Measurements from ENCODE around the gene ANKRD11.

Gene ANKRD11

DNA sequence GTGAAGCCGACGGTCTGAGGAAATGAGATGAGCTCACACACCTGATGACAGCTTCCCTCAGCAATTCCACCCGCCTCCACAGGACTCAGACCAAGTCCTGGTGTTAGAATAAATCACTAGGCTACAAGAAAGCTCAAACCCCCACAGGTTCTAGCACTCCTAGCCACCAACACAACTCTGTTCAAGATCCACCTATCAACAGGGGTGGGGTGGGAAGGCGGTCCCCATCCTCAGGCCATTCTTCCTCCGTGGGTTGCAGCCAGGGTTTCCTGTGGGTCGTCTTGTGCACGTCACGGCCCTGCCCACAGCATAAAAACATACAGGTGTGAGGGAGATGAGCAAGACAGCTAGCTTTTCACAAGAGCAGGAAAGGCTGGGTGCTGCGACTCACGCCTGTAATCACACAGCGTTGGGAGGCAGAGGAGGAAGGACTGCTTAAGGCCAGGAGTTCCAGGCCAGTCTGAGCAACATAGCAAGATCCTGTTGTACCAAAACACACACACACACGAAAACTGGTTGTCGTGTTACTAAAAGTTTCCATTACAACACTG lies 81.1 kb downstream of the ANKRD11 start:
- no peak for DNase-seq (ENCODE audit: low read depth)
- TF ChIP-seq, protein P1, sequence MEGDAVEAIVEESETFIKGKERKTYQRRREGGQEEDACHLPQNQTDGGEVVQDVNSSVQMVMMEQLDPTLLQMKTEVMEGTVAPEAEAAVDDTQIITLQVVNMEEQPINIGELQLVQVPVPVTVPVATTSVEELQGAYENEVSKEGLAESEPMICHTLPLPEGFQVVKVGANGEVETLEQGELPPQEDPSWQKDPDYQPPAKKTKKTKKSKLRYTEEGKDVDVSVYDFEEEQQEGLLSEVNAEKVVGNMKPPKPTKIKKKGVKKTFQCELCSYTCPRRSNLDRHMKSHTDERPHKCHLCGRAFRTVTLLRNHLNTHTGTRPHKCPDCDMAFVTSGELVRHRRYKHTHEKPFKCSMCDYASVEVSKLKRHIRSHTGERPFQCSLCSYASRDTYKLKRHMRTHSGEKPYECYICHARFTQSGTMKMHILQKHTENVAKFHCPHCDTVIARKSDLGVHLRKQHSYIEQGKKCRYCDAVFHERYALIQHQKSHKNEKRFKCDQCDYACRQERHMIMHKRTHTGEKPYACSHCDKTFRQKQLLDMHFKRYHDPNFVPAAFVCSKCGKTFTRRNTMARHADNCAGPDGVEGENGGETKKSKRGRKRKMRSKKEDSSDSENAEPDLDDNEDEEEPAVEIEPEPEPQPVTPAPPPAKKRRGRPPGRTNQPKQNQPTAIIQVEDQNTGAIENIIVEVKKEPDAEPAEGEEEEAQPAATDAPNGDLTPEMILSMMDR (IDR thresholded peaks at IDR 0.05; ENCODE audit: control insufficient read depth, extremely low read depth, insufficient read depth): no peak
- H3K4me3 ChIP-seq (ENCODE audit: low read depth, low read length): no peak overlapping the region

DNA sequence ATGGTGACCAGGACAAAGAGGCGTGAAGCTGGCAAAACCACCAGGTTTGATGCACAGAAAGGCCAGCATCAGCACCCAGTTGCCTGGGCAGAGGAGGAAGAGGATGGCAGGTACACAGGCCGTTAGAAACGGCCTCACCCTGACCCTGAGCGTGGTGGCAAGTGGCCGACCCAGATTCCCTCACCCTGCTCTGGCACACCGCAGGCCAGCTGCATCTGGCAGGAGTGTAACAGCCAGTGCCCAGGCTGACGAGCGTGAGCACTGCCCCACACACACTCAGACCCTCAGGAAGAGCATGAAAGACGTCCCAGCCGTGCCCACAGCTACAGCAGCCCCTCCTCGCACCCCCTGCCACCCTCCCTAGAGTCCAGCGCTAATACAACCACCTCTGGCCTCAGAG lies 82.0 kb downstream of the ANKRD11 start:
- no peak overlapping the region for H3K4me3 ChIP-seq (ENCODE audit: low read depth, low read length)
- TF ChIP-seq, protein P1 (IDR thresholded peaks at IDR 0.05; ENCODE audit: control insufficient read depth, extremely low read depth, insufficient read depth): no peak
- no peak for DNase-seq (ENCODE audit: low read depth)

DNA sequence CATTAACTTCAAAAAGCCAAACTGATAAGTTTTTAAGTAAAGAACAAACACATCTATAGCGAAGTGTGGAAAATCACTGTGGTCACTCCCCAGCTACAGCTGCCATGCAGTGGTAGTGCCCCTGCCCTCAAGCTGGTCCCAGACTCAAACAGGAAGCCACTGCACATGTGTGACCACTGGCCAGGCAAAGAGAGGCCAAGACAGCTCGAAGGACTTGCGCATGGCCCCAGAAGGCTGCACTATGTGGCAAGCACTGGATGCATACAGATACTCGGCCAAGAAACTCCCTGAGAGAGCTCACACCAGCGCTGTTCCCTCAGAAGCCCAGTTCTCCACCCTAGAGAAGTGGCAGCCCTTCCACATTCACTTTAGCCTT lies 82.4 kb downstream of the ANKRD11 start:
- H3K4me3 ChIP-seq (ENCODE audit: low read depth, low read length): no peak overlapping the region
- DNase-seq (ENCODE audit: low read depth): no peak
- TF ChIP-seq, protein P1 (IDR thresholded peaks at IDR 0.05; ENCODE audit: control insufficient read depth, extremely low read depth, insufficient read depth): no peak

DNA sequence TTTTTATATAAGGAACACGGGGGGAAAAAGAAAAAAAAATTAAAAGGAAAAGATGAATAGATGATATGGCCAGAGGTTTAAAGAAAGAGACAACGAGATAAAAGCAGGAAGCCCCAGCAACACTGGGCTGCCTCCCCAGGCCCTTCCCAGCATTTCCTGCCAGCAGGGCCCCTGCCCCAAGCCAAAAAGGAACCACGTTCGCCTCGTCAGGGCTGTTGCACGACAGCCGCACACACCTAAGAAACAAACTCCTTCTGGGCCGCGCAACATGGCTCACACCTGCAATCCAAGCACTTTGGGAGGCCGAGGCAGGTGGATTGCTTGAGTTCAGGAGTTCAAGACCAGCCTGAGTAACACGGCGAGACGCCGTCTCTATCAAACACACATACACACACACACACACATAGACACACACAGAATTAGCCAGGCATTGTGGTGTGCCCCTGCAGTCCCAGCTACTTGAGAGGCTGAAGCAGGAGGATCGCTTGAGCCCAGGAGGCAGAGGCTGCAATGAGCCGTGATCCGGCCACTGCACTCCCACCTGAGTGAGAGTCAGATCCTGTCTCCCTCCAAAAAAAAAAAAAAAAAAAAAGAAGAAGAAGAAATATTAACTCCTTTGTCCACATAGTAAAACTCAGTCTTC lies 83.0 kb downstream of the ANKRD11 start:
- no peak for DNase-seq (ENCODE audit: low read depth)
- no peak overlapping the region for H3K4me3 ChIP-seq (ENCODE audit: low read depth, low read length)
- TF ChIP-seq, protein P1 (IDR thresholded peaks at IDR 0.05; ENCODE audit: control insufficient read depth, extremely low read depth, insufficient read depth): no peak

DNA sequence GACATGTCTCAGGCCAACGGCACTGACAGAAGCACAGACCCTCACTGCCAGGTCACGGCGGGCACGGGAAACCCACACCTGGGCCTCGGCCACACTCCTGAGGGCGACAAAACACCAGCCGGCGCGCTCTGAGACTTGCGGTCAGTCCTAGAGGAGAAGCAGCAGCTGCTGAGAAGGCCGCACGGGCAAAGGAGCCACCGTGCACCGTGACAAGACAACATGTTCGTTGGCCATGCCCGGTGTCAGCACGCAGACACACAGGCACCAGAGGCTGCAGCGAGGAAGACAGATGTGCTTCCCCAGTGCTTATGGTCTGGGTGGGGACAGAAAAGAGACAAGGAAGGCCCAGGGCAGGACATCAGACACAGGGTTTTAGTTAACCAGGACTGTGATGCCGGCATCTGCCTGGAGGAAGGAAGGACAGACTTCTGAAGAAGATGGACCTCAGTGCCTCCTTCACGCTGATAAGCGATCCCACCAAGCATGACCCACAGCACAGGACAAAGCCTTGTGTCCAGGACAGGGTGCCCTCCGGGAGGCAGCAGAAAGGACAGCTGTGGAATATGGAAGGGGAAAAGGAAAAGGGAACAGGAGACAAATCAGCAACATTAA lies 84.0 kb downstream of the ANKRD11 start:
- no peak overlapping the region for H3K4me3 ChIP-seq (ENCODE audit: low read depth, low read length)
- TF ChIP-seq, protein P1 (IDR thresholded peaks at IDR 0.05; ENCODE audit: control insufficient read depth, extremely low read depth, insufficient read depth): no peak
- DNase-seq (ENCODE audit: low read depth): no peak

DNA sequence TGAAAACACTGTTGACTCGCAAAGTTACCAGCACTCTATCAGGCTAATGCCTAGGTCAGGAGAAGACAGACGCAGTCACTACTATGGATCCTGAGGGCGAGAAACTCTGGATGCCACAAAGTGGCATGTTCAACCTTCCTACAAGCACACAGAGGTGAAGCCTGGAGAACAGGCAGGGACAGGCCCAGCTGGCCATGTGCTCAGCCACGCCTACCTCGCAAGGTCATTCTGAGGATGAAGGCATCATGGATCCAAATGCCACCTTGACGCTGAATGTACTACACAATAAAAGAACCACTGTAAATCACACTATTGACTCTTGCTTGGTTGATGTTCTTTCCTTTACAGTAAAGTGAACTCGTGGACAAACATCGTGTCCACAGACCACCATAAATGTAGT lies 85.8 kb downstream of the ANKRD11 start:
- DNase-seq (ENCODE audit: low read depth): no peak
- TF ChIP-seq, protein P1 (IDR thresholded peaks at IDR 0.05; ENCODE audit: control insufficient read depth, extremely low read depth, insufficient read depth): no peak
- no peak overlapping the region for H3K4me3 ChIP-seq (ENCODE audit: low read depth, low read length)

All from LNCaP clone FGC (cell line).